Epithelial cell of proximal tubule (primary cell): ENCODE measurements around the gene GMFB. TPM values are rescaled to one million over a fixed set of nuclear protein-coding genes. Genes with fewer than 3 reads are reported as not detected.
"Not testable (repeated sequence)": the region's sequence is repeated elsewhere in the genome, so short reads cannot be mapped to it uniquely, and the experiment has no call there.

Experiments used
- DNase-seq: peaks from one replicate; pipeline ENCODE4 v3.0.0-alpha.2; 2011; ENCODE audit warnings: low read depth
- H3K4me3 ChIP-seq: 2 replicates; pipeline ENCODE4 v1.5.1; 2011; ENCODE audit warnings: low read depth, mild to moderate bottlenecking, low read length
- total RNA-seq: library from RNA; depleted of rRNA; stranded (reverse); fragments of >200 nt; gene quantifications from 2 replicates; pipeline ENCODE4 v1.2.3, GENCODE V29; 2015
- TF ChIP-seq, protein P1 (sequence below): conservative IDR thresholded peaks from 2 replicates; pipeline ENCODE4 v1.5.1; 2012; ENCODE audit warnings: low read depth, mild to moderate bottlenecking, low read length

GMFB gene
- total RNA-seq, 1 donor from 2014 or later: 93.1 TPM

DNA sequence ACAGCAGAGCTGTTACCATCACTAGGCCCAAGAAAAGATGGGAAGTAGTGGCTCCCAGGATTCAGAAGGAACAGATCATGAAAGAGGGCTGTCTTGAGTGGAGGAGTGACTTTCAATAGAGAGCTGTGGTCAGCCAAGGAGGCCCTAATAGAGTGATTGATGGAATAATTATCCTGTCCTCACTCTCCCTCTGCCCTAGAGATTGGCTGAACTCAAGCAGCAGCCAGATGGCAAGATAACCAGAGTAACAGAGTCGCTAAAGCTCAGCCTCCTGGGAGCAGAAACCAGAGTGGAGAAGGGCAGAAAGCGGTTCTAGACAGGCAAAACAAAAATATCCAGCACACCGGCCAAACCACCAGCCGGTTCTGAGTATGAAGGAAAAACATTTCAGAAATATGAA lies 23.1 kb downstream of the GMFB start:
- TF ChIP-seq, protein P1, sequence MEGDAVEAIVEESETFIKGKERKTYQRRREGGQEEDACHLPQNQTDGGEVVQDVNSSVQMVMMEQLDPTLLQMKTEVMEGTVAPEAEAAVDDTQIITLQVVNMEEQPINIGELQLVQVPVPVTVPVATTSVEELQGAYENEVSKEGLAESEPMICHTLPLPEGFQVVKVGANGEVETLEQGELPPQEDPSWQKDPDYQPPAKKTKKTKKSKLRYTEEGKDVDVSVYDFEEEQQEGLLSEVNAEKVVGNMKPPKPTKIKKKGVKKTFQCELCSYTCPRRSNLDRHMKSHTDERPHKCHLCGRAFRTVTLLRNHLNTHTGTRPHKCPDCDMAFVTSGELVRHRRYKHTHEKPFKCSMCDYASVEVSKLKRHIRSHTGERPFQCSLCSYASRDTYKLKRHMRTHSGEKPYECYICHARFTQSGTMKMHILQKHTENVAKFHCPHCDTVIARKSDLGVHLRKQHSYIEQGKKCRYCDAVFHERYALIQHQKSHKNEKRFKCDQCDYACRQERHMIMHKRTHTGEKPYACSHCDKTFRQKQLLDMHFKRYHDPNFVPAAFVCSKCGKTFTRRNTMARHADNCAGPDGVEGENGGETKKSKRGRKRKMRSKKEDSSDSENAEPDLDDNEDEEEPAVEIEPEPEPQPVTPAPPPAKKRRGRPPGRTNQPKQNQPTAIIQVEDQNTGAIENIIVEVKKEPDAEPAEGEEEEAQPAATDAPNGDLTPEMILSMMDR: no peak
- DNase-seq: no peak

DNA sequence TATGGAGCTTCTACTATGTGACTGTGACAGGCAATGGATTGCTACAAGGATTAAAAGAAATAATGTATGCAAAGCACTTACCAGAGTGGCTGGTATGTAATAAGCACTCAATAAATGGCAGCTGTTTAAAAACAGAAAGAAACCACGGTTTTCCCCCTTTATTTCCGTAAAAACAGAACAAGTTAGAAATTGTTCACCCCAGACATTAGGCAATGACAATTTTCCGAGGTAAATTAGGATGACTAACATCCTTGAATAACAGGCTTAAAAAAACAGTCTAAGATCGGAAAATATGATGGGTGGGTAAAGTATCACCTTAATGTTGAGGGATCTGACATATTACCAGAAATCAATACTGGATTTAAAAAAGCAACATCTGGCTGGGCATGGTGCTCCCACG lies 26.7 kb downstream of the GMFB start:
- TF ChIP-seq, protein P1: no peak
- H3K4me3 ChIP-seq: no peak overlapping the region
- DNase-seq: no peak

More for the DNA sequence above, 23.1 kb downstream of the GMFB start:
- no peak overlapping the region for H3K4me3 ChIP-seq

DNA sequence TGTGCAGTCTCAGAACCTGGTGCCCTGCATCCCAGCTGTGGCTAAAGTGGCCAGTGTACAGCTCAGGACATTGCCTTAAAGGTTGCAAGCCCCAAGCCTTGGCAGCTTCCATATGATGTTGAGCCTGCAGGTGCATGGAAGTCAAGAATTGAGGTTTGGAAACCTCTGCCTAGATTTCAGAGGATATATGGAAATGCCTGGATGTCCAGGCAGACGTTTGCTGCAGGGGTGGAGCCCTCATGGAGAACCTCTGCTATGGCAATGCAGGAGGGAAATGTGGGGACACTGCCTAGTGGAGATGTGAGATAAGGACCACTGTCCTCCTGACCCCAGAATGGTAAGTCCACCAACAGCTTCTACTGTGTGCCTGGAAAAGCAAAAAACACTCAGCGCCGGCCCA lies 29.7 kb downstream of the GMFB start:
- TF ChIP-seq, protein P1: no peak
- no peak for DNase-seq
- no peak overlapping the region for H3K4me3 ChIP-seq

DNA sequence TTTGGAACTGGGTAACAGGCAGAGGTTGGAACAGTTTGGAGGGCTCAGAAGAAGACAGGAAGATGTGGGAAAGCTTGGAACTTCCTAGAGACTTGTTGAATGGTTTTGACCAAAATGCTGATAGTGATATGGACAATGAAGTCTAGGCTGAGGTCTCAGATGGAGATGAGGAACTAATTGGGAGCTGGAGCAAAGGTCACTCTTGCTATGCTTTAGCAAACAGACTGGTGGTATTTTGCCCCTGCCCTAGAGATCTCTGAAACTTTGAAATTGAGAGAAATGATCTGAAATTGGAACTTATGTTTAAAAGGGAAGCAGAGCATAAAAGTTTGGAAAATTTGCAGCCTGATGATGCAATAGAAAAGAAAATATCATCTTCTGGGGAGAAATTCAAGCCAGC lies 30.2 kb downstream of the GMFB start:
- H3K4me3 ChIP-seq, DNase-seq: not testable (repeated sequence)

DNA sequence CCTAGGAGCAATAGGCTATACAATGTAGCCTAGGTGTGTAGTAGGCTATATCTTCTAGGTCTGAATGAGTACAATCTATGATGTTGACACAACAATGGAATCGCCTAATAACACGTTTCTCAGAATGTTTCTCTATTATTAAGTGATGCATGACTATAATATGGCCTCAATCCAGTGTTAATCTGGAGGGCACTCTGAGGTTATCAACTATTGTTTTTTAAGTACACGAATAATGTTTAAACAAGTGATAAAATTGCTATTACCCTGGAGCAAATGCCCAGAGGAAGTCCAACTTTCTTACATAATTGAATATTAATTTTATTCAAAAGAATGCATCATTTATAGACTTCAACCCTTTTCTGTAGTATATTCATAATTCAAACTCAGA lies 31.2 kb downstream of the GMFB start:
- no peak overlapping the region for H3K4me3 ChIP-seq
- no peak for DNase-seq
- TF ChIP-seq, protein P1: no peak

DNA sequence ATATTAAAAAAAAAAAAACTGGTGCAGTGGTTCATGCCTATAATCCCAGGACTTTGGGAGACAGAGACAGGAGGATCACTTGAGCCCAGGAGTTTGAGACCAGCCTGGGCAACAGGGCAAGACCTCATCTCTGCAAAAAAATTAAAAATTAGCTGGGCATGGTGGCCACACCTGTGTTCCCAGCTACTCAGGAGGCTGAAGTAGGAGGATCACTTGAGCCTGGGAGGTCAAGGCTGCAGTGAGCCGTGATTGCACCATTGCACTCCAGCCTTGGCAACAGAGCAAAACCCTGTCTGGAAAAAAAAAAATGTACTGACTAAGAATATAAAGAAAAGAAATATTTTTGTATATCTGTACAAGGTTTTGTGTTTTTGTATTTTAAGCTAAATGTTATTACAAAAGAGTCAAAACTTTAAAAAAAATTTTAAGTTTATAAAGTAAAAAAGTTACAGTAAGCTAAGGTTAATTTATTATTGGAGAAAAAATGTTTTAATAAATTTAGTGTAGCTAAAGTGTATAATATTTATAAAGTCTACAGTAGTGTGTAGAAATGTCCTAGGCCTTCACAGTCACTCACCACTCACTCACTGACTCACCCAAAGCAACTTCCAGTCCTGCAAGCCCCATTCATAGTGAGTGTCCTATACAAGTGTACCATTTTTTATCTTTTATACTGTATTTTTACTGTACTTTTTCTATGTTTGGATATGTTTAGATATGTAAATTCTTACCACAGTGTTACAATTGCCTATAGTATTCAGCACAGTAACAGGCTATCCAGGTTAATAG lies 31.8 kb downstream of the GMFB start:
- not testable (repeated sequence) for DNase-seq

DNA sequence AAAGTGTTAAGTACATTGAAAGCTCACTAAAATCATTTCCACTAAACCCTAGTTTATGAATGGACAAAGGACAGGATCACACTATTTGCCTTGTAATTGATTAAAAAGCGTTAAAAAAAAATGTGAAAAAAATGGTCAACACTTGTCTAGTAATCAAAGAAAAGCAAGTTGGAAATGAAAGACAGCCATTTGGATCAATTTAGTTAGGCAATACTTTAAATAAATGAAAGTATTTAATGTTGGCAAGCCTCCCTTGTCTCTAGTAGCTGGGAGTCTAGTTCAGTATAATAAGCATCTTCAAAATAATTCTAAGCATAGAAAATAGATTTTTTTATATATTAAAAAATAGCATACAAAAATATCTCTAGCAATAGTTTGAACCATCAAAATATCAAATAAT lies 33.4 kb downstream of the GMFB start:
- no peak overlapping the region for H3K4me3 ChIP-seq
- no peak for DNase-seq
- TF ChIP-seq, protein P1: no peak

More for the DNA sequence above, 31.8 kb downstream of the GMFB start:
- not testable (repeated sequence) for H3K4me3 ChIP-seq

DNA sequence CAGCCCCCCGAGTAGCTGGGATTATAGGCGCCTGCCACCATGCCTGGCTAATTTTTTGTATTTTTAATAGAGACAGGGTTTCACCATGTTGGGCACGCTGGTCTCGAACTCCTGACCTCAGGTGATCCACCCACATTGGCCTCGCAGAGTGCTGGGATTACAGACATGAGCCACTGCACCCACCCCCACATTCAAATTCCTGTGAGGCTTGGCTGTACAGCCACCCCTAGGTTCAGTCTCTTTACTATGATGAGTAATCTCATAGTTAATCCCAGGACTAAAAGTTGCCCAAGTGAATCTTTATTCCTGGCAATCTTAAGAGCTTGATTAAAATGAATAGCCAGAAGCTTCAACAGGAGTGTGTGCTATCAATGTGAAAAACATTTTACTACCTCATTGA lies 34.8 kb downstream of the GMFB start:
- DNase-seq: peak; percentile 26
- H3K4me3 ChIP-seq: not testable (repeated sequence)
